ENCODE data around the gene NR1H3. TPM values are rescaled to one million over a fixed set of nuclear protein-coding genes. Genes with fewer than 3 reads are reported as not detected.
A peak's percentile ranks its signal among the peaks of the same experiment; 100 is the strongest.

NR1H3 gene
- total and polyA plus RNA-seq, 4 donors, result 35.0 to 62.0 (median 57.0) TPM

- 40 to 68% methylated on average over 2 of the region's 2 CpGs for WGBS, 2 donors
- peak overlapping the region; percentile 29 to 76 for H3K27ac ChIP-seq (ENCODE audit: low read depth in 1 of 2, low read length in 1 of 2)
- no peak for ATAC-seq (ENCODE audit: insufficient read depth, low FRiP score)
- H3K36me3 ChIP-seq (ENCODE audit: control insufficient read depth in 4 of 4, insufficient read depth in 4 of 4, low read length in 4 of 4), result peaks cover 0 to 10% (median 1%) of the 10 kb centered on the region in 4 donors
- H3K4me3 ChIP-seq, result no peak overlapping the region
- H3K27me3 ChIP-seq (ENCODE audit: control insufficient read depth in 3 of 3, insufficient read depth in 3 of 3, low read length in 2 of 3), result no peaks in the 10 kb centered on the region
- TF ChIP-seq CTCF (IDR thresholded peaks at IDR 0.05; ENCODE audit: control extremely low read depth, extremely low read depth), result no peak
- peaks cover 4 to 47% (median 24%) of the 10 kb centered on the region in 5 donors for H3K4me1 ChIP-seq (ENCODE audit: control insufficient read depth in 5 of 5, insufficient read depth in 5 of 5, low read length in 5 of 5)
- DNase-seq, result no peak
- H3K9ac ChIP-seq (ENCODE audit: insufficient read depth in 1 of 2, low read length in 2 of 2), result no peak overlapping the region
- H3K9me3 ChIP-seq (ENCODE audit: control insufficient read depth in 4 of 4, insufficient read depth in 3 of 4, low read length in 3 of 4), result no peaks in the 10 kb centered on the region
Observed at GRCh38 chr11:47257177-47257516, 649 bp upstream of the NR1H3 start.

GRCh38 chr11:47258317-47258902 lies 614 bp downstream of the NR1H3 start:
- H3K4me1 ChIP-seq (ENCODE audit: control insufficient read depth in 5 of 5, insufficient read depth in 5 of 5, low read length in 5 of 5), result peaks cover 4 to 47% (median 24%) of the 10 kb centered on the region in 5 donors
- H3K36me3 ChIP-seq (ENCODE audit: control insufficient read depth in 4 of 4, insufficient read depth in 4 of 4, low read length in 4 of 4), result peaks cover 0 to 10% (median 2%) of the 10 kb centered on the region in 4 donors
- peak overlapping the region in 1 of 2 donors; percentile 77 for H3K9ac ChIP-seq (ENCODE audit: insufficient read depth in 1 of 2, low read length in 2 of 2)
- H3K9me3 ChIP-seq (ENCODE audit: control insufficient read depth in 4 of 4, insufficient read depth in 3 of 4, low read length in 3 of 4), result no peaks in the 10 kb centered on the region
- DNase-seq (peak; percentile 39 to 69 (median 55)), ATAC-seq (ENCODE audit: insufficient read depth, low FRiP score) (no peak)
- no peak for TF ChIP-seq CTCF (IDR thresholded peaks at IDR 0.05; ENCODE audit: control extremely low read depth, extremely low read depth)
- H3K4me3 ChIP-seq, result peak overlapping the region; percentile 26
- 54 to 67% methylated on average over 11 of the region's 11 CpGs for WGBS, 2 donors
- peak overlapping the region; percentile 29 to 76 for H3K27ac ChIP-seq (ENCODE audit: low read depth in 1 of 2, low read length in 1 of 2)
- no peaks in the 10 kb centered on the region for H3K27me3 ChIP-seq (ENCODE audit: control insufficient read depth in 3 of 3, insufficient read depth in 3 of 3, low read length in 2 of 3)

GRCh38 chr11:47259232-47259977 lies 1.6 kb downstream of the NR1H3 start:
- TF ChIP-seq CTCF (IDR thresholded peaks at IDR 0.05; ENCODE audit: control extremely low read depth, extremely low read depth), result no peak
- ATAC-seq (ENCODE audit: insufficient read depth, low FRiP score), result no peak
- H3K4me1 ChIP-seq (ENCODE audit: control insufficient read depth in 5 of 5, insufficient read depth in 5 of 5, low read length in 5 of 5), result peaks cover 0 to 39% (median 21%) of the 10 kb centered on the region in 5 donors
- DNase-seq, result peak; percentile 40 to 52 (median 40)
- no peaks in the 10 kb centered on the region for H3K9me3 ChIP-seq (ENCODE audit: control insufficient read depth in 4 of 4, insufficient read depth in 3 of 4, low read length in 3 of 4)
- peak overlapping the region in 1 of 2 donors; percentile 7 for H3K27ac ChIP-seq (ENCODE audit: low read depth in 1 of 2, low read length in 1 of 2)
- H3K36me3 ChIP-seq (ENCODE audit: control insufficient read depth in 4 of 4, insufficient read depth in 4 of 4, low read length in 4 of 4), result peaks cover 0 to 7% (median 1%) of the 10 kb centered on the region in 4 donors
- H3K4me3 ChIP-seq, result no peak overlapping the region
- 39 to 41% methylated on average over 10 of the region's 10 CpGs for WGBS, 2 donors
- H3K9ac ChIP-seq (ENCODE audit: insufficient read depth in 1 of 2, low read length in 2 of 2), result no peak overlapping the region
- H3K27me3 ChIP-seq (ENCODE audit: control insufficient read depth in 3 of 3, insufficient read depth in 3 of 3, low read length in 2 of 3), result no peaks in the 10 kb centered on the region
